A673 (cell line): Measurements from ENCODE around the gene ANKS1B. TPM values are rescaled to one million over a fixed set of nuclear protein-coding genes. Genes with fewer than 3 reads are reported as not detected.

ENCODE experiments used
- BruUV-seq: library from RNA; stranded (reverse); fragments of 400-500 nt; replicated peaks from 2 replicates; lab custom pipeline; 2021; lab: Mats Ljungman, UMichigan
- CTCF ChIA-PET: fragments of 300-600 bp; sonication (Branson Sonifier 250); formaldehyde crosslinking; loops from one replicate; lab custom pipeline; 2022; ENCODE audit warnings: antibody characterized with exemption; lab: Charles Lee
- POLR2A ChIA-PET: fragments of 300-600 bp; sonication (Branson Sonifier 250); formaldehyde crosslinking; loops from one replicate; lab custom pipeline; 2022; ENCODE audit warnings: antibody characterized with exemption; ENCODE audit not compliant: low non-redundant PET; lab: Charles Lee
- DNase-seq: peaks from one replicate; pipeline ENCODE4 v3.0.0-alpha.2; 2015; ENCODE audit warnings: low spot score
- H3K27ac ChIP-seq: fragments of 200-600 bp; sonication (generic); 2 replicates; pipeline ENCODE4 v1.5.1; 2016; ENCODE audit warnings: mixed run types, low read depth, mild to moderate bottlenecking, mixed read lengths, antibody characterized with exemption, low read length; ENCODE audit not compliant: poor library complexity, severe bottlenecking
- H3K27me3 ChIP-seq: fragments of 200-600 bp; sonication (generic); replicated peaks from 2 replicates; pipeline ENCODE4 v1.6.1; 2017; ENCODE audit warnings: mixed run types, low read depth, mild to moderate bottlenecking, mixed read lengths, antibody characterized with exemption, low read length; ENCODE audit not compliant: insufficient read depth, poor library complexity
- H3K36me3 ChIP-seq: fragments of 200-600 bp; sonication (generic); 2 replicates; pipeline ENCODE4 v1.6.1; 2016; ENCODE audit warnings: mixed run types, mild to moderate bottlenecking, mixed read lengths, antibody characterized with exemption, low read length; ENCODE audit not compliant: insufficient read depth, poor library complexity, severe bottlenecking
- H3K4me1 ChIP-seq: fragments of 200-600 bp; sonication (generic); 2 replicates; pipeline ENCODE4 v1.6.1; 2017; ENCODE audit warnings: mixed run types, mild to moderate bottlenecking, mixed read lengths, antibody characterized with exemption, low read length; ENCODE audit not compliant: insufficient read depth, poor library complexity, severe bottlenecking
- H3K4me3 ChIP-seq: fragments of 200-600 bp; sonication (generic); 2 replicates; pipeline ENCODE4 v1.5.1; 2016; ENCODE audit warnings: low read depth, mixed run types, mild to moderate bottlenecking, mixed read lengths, low read length; ENCODE audit not compliant: poor library complexity, severe bottlenecking
- H3K9me3 ChIP-seq: fragments of 200-600 bp; sonication (generic); 2 replicates; pipeline ENCODE4 v1.6.1; 2016; ENCODE audit warnings: mixed run types, low read depth, mild to moderate bottlenecking, mixed read lengths, antibody characterized with exemption, low read length; ENCODE audit not compliant: poor library complexity, severe bottlenecking
- CTCF ChIP-seq: fragments of 300-800, 200-600 bp; sonication (generic); conservative IDR thresholded peaks from 2 replicates; pipeline ENCODE4 v1.5.1; 2017; ENCODE audit warnings: low read depth, mild to moderate bottlenecking, antibody characterized with exemption, low read length, moderate library complexity, mixed read lengths
- EZH2 ChIP-seq: fragments of 200-600 bp; sonication (generic); IDR thresholded peaks from 2 replicates; pipeline ENCODE4 v1.6.1; 2017; ENCODE audit warnings: borderline replicate concordance, low read depth, mild to moderate bottlenecking, mixed read lengths, antibody characterized with exemption, low read length; ENCODE audit not compliant: poor library complexity, severe bottlenecking
- intact Hi-C: fragments of 100-400 bp; cut with micrococcal nuclease; formaldehyde crosslinking; loops from one replicate; pipeline ENCODE4 v1.10.0; 2022; ENCODE audit not compliant: unreplicated experiment
- total RNA-seq: library from RNA; stranded (reverse); gene quantifications from 2 replicates; pipeline ENCODE4 v1.2.3, GENCODE V29; 2021

Gene ANKS1B
- total RNA-seq, 1 experiment from 2014 or later, result 0.99 TPM

- no peak for DNase-seq
- CTCF ChIA-PET, result interaction anchor here (0.5 to 0.6 kb wide), 2 partner anchors 29 to 51 kb away, joined by 3 to 6 read pairs; no protein-coding TSS in a partner anchor
- Histone ChIP-seq H3K9me3 (no peaks in the 10 kb centered on the region), H3K4me3 (no peak overlapping the region), H3K4me1 (no peaks in the 10 kb centered on the region), H3K27me3 (no peaks in the 10 kb centered on the region), H3K27ac (no peak overlapping the region), H3K36me3 (no peaks in the 10 kb centered on the region)
- TF ChIP-seq CTCF (no peak), EZH2 (no peak)
- no TSS peak for BruUV-seq
- POLR2A ChIA-PET, result no interaction called here
- intact Hi-C loops, result no loop called here
These were observed 1185.5 kb downstream of the ANKS1B start for GRCh38 chr12:98799146-98799810.

GRCh38 chr12:98797200-98797599, 1187.5 kb downstream of the ANKS1B start:
- Histone ChIP-seq H3K9me3 (no peaks in the 10 kb centered on the region), H3K27ac (no peak overlapping the region), H3K27me3 (no peaks in the 10 kb centered on the region), H3K4me1 (no peaks in the 10 kb centered on the region), H3K36me3 (no peaks in the 10 kb centered on the region), H3K4me3 (no peak overlapping the region)
- no TSS peak for BruUV-seq
- ChIA-PET CTCF (no interaction called here), POLR2A (no interaction called here)
- intact Hi-C loops, result no loop called here
- no peak for TF ChIP-seq EZH2
- no peak for TF ChIP-seq CTCF
- DNase-seq, result no peak

- no peak for TF ChIP-seq EZH2
- no peak for TF ChIP-seq CTCF
- ChIA-PET CTCF (no interaction called here), POLR2A (no interaction called here)
- BruUV-seq, result no TSS peak
- Histone ChIP-seq H3K9me3 (no peaks in the 10 kb centered on the region), H3K4me1 (no peaks in the 10 kb centered on the region), H3K36me3 (no peaks in the 10 kb centered on the region), H3K27me3 (no peaks in the 10 kb centered on the region), H3K4me3 (no peak overlapping the region), H3K27ac (no peak overlapping the region)
- intact Hi-C loops, result no loop called here
- no peak for DNase-seq
These were observed 1188.0 kb downstream of the ANKS1B start for GRCh38 chr12:98796745-98797144.
